ENCODE results near the gene HPS6.
"Not testable (repeated sequence)": the region's sequence is repeated elsewhere in the genome, so short reads cannot be mapped to it uniquely, and the experiment has no call there.

HPS6 gene

GRCh38 chr10:102064868-102065560, at the start of gene HPS6:
HPS6 (plus strand) TSS chr10:102065349; CDS start chr10:102065475, 126 bp downstream.
- DNase-seq (ENCODE audit: low read depth) = peak; percentile 81

GRCh38 chr10:102016416-102016815, 48.7 kb upstream of the HPS6 start:
- DNase-seq (ENCODE audit: low read depth) = no peak

GRCh38 chr10:102017295-102017694, 47.9 kb upstream of the HPS6 start:
- no peak for DNase-seq (ENCODE audit: low read depth)

GRCh38 chr10:102020938-102021337, 44.2 kb upstream of the HPS6 start:
- DNase-seq (ENCODE audit: low read depth) = no peak

- no peak for DNase-seq (ENCODE audit: low read depth)
Measured at GRCh38 chr10:102024799-102025198, 40.4 kb upstream of the HPS6 start.

- DNase-seq (ENCODE audit: low read depth) = no peak
Measured at GRCh38 chr10:102027261-102027660, 37.9 kb upstream of the HPS6 start.

GRCh38 chr10:102033787-102034186, 31.4 kb upstream of the HPS6 start:
- DNase-seq (ENCODE audit: low read depth) = no peak

GRCh38 chr10:102035807-102036206, 29.3 kb upstream of the HPS6 start:
- DNase-seq (ENCODE audit: low read depth) = not testable (repeated sequence)

GRCh38 chr10:102038410-102038809, 26.7 kb upstream of the HPS6 start:
- DNase-seq (ENCODE audit: low read depth) = no peak

GRCh38 chr10:102040305-102041050, 24.7 kb upstream of the HPS6 start:
- no peak for DNase-seq (ENCODE audit: low read depth)

- no peak for DNase-seq (ENCODE audit: low read depth)
Measured at GRCh38 chr10:102045292-102045691, 19.9 kb upstream of the HPS6 start.

GRCh38 chr10:102046095-102046494, 19.1 kb upstream of the HPS6 start:
- DNase-seq (ENCODE audit: low read depth) = no peak

GRCh38 chr10:102054881-102055646, 10.1 kb upstream of the HPS6 start:
- DNase-seq (ENCODE audit: low read depth) = not testable (repeated sequence)

GRCh38 chr10:102055647-102056419, 9.3 kb upstream of the HPS6 start, which contains the start of gene ARMH3:
ARMH3 (minus strand) TSS chr10:102056173; CDS start chr10:102040114, 16,059 bp downstream.
- DNase-seq (ENCODE audit: low read depth) = peak; percentile 80

GRCh38 chr10:102059987-102060386, 5.2 kb upstream of the HPS6 start:
- DNase-seq (ENCODE audit: low read depth) = no peak

- no peak for DNase-seq (ENCODE audit: low read depth)
Measured at GRCh38 chr10:102064503-102064867, 664 bp upstream of the HPS6 start.

- DNase-seq (ENCODE audit: low read depth) = no peak
Measured at GRCh38 chr10:102065561-102066398, 631 bp downstream of the HPS6 start.

- no peak for DNase-seq (ENCODE audit: low read depth)
Measured at GRCh38 chr10:102066399-102067088, 1.4 kb downstream of the HPS6 start.

GRCh38 chr10:102067091-102067916, 2.2 kb downstream of the HPS6 start:
- DNase-seq (ENCODE audit: low read depth) = no peak

Measured in T-helper 22 cell (primary cell).